ENCODE results near the gene SLC6A11. TPM values are rescaled to one million over a fixed set of nuclear protein-coding genes. Genes with fewer than 3 reads are reported as not detected.

SLC6A11 gene
- total RNA-seq, 4 donors from 2014 or later = 0.05 TPM; not detected in 3

DNA sequence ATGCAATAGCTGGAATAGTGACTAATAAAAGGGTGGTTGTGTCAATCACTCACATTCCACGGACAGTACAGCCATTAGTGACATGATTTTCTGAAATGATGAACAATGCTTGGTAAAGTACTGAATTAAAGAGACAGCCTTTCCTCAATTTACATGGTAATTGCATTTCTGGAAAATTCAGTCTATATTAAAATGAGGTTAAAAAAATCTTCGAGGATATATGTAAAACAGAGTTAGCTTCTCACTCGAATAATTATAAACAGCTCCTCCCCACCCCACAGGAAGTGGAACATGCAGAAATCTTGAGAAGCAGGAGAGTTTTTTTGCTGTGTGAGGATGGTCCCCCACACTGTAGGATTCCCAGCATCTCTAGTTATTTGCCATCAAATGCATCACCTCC, 42.1 kb downstream of the SLC6A11 start:
- no peaks in the 10 kb centered on the region for H3K4me1 ChIP-seq
- H3K9me3 ChIP-seq = no peaks in the 10 kb centered on the region
- H3K4me3 ChIP-seq = no peak overlapping the region
- H3K27me3 ChIP-seq = peaks cover 30% of the 10 kb centered on the region
- no peak for TF ChIP-seq POLR2AphosphoS5 (IDR thresholded peaks at IDR 0.05)
- TF ChIP-seq POLR2A (IDR thresholded peaks at IDR 0.05) = no peak
- TF ChIP-seq CTCF (IDR thresholded peaks at IDR 0.05) = no peak
- TF ChIP-seq EP300 (IDR thresholded peaks at IDR 0.05) = no peak
- H3K36me3 ChIP-seq = no peaks in the 10 kb centered on the region
- 61 to 79% methylated on average over 3 of the region's 3 CpGs for WGBS, 2 donors (ENCODE audit: low coverage in 1 of 2)
- no peak overlapping the region for H3K27ac ChIP-seq
- no peak for ATAC-seq

DNA sequence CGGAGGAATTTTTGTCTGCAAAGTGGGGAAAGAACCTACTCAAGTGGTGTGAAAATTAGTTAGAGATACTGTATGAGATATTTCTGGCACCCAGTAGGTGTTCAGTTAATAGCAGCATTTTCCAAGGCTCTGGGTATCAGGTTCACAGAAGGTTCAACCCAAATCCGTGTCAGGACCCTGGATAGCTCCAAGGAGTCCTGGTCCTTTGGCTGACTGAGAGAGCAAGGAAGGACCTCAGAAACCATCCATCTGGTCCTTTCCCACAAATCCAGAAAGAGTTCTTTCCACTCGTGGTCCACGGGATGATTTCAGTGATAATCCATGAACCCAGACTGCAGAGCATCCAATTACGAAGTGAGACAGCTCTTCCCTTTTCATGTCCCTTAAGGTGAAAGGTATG, 51.4 kb downstream of the SLC6A11 start:
- Histone ChIP-seq H3K4me1 (no peaks in the 10 kb centered on the region), H3K9me3 (no peaks in the 10 kb centered on the region), H3K27me3 (peaks cover 17% of the 10 kb centered on the region), H3K36me3 (no peaks in the 10 kb centered on the region), H3K4me3 (no peak overlapping the region), H3K27ac (no peak overlapping the region)
- WGBS, 2 donors (ENCODE audit: low coverage in 1 of 2) = 31 to 48% methylated on average over 4 of the region's 5 CpGs
- TF ChIP-seq EP300 (IDR thresholded peaks at IDR 0.05) (no peak), CTCF (IDR thresholded peaks at IDR 0.05) (no peak), POLR2AphosphoS5 (IDR thresholded peaks at IDR 0.05) (no peak), POLR2A (IDR thresholded peaks at IDR 0.05) (no peak)
- ATAC-seq = no peak

GRCh38 chr3:10869460-10869859, 53.4 kb downstream of the SLC6A11 start:
- no peaks in the 10 kb centered on the region for H3K36me3 ChIP-seq
- 60 to 66% methylated on average over 1 to 7 of the region's 7 CpGs for WGBS, 2 donors (ENCODE audit: low coverage in 1 of 2)

DNA sequence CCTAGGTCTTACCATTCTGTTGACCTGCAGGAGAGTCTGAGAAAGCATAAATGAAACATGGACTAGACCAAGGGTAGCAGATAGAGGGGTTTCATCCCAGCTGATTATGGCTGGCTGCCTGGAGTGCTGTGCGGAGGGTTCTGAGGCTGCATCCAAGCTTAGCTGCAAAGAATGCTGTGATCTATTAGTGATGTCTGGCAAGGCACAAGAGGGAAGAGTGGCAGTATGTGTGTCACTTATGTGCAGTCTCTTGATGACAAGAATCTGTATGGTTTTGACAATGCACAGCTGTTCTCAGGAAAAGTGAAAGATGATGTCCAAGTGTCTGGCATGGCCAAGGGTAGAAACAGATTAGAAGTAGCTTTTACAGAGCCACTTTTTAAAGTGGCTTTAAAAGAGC, 54.3 kb downstream of the SLC6A11 start:
- no peak for TF ChIP-seq CTCF (IDR thresholded peaks at IDR 0.05)
- TF ChIP-seq POLR2A (IDR thresholded peaks at IDR 0.05) = no peak
- no peak for TF ChIP-seq EP300 (IDR thresholded peaks at IDR 0.05)
- no peak for TF ChIP-seq POLR2AphosphoS5 (IDR thresholded peaks at IDR 0.05)
- Histone ChIP-seq H3K36me3 (no peaks in the 10 kb centered on the region), H3K27ac (no peak overlapping the region), H3K4me1 (no peaks in the 10 kb centered on the region), H3K9me3 (no peaks in the 10 kb centered on the region), H3K4me3 (no peak overlapping the region), H3K27me3 (peaks cover 34% of the 10 kb centered on the region)
- no peak for ATAC-seq
- WGBS, 2 donors (ENCODE audit: low coverage in 1 of 2) = 83 to 100% methylated on average over 1 of the region's 1 CpG

More at GRCh38 chr3:10869460-10869859, 53.4 kb downstream of the SLC6A11 start:
- no peak overlapping the region for H3K27ac ChIP-seq
- TF ChIP-seq POLR2A (IDR thresholded peaks at IDR 0.05) (no peak), CTCF (IDR thresholded peaks at IDR 0.05) (no peak), EP300 (IDR thresholded peaks at IDR 0.05) (no peak), POLR2AphosphoS5 (IDR thresholded peaks at IDR 0.05) (no peak)
- H3K27me3 ChIP-seq = peaks cover 34% of the 10 kb centered on the region
- no peak overlapping the region for H3K4me3 ChIP-seq
- no peak for ATAC-seq
- no peaks in the 10 kb centered on the region for H3K4me1 ChIP-seq
- H3K9me3 ChIP-seq = no peaks in the 10 kb centered on the region

DNA sequence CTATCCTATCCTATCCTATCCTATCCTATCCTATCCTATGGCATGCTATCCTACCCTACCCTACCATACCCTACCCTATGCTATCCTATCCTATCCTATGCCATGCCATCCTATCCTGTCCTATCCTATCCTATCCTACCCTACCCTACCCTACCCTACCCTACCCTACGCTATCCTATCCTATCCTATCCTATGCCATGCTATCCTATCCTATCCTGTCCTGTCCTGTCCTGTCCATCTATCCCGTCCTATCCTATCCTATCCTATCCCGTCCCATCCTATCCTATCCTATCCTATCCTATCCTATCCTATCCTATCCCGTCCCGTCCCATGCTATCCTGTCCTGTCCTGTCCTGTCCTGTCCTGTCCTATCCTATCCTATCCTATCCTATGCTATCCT, 57.4 kb downstream of the SLC6A11 start:
- ATAC-seq = no peak
- Histone ChIP-seq H3K27ac (no peak overlapping the region), H3K9me3 (no peaks in the 10 kb centered on the region), H3K27me3 (peaks cover 34% of the 10 kb centered on the region), H3K36me3 (no peaks in the 10 kb centered on the region), H3K4me3 (no peak overlapping the region), H3K4me1 (no peaks in the 10 kb centered on the region)
- TF ChIP-seq CTCF (IDR thresholded peaks at IDR 0.05) = no peak
- WGBS, 2 donors (ENCODE audit: low coverage in 1 of 2) = 69 to 78% methylated on average over 5 of the region's 5 CpGs

Data from gastroesophageal sphincter (tissue), 4 donors.